Ovary (tissue), 3 donors: Measurements from ENCODE around the gene HNRNPLL.

ENCODE experiments used
- CTCF ChIP-seq, 3 donors: fragments of 450-650 bp in 2 of 3; fragments of 200-600 bp in 1 of 3; IDR thresholded peaks; one replicate each; pipeline versions ENCODE4 v1.5.1 to v1.8.0; 2016 to 2022; ENCODE audit warnings: antibody characterized with exemption in 3 of 3, mild to moderate bottlenecking in 1 of 3
- POLR2A ChIP-seq: fragments of 450-650 bp; IDR thresholded peaks from one replicate; pipeline ENCODE4 v1.6.1; 2017; ENCODE audit warnings: antibody characterized with exemption, mild to moderate bottlenecking, moderate library complexity
- donor health status: DM: no; HTN: no; CAD: no.

DNA sequence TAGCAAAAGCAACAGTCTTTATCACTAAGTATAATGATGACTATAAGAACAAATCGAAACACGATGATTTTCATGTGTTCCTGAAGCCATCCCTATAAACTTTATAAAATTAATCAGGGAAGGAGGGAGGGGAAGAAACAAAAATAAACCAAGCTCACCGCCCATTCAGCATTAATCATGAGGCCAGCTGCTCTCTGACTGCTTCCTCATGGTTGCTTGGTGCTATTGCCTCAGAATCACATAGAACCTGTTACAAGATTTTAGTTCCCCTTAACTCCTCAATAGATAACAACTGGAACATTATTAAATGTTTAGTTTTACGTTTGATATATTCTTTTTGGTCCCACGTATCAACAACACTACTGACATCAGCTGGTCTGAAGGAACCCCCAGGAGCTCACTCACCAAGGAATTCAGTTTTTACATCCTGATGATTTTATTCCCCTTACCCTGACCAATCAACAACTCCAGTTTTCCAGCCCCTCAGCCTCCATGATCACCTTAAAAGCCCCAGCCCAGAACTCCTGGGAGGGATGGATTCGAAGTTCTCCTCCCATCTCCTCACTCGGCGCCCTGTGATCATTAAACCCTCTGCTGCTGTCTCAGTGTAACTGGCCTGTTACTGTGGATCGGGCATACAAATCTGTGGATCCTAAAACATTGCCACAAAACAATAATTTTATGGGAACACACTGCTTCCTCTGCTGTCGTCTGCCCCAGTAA, 10.6 kb upstream of the HNRNPLL start:
- TF ChIP-seq CTCF (IDR thresholded peaks at IDR 0.05) (no peak), POLR2A (no peak)
